Cardiac muscle cell (in vitro differentiated cells and primary cell): ENCODE data around the gene TLL2. TPM values are rescaled to one million over a fixed set of nuclear protein-coding genes. Genes with fewer than 3 reads are reported as not detected.

Source experiments
- DNase-seq, 2 donors: peaks; one replicate each; pipeline versions ENCODE4 v3.0.0 to v3.0.0-alpha.2; 2010 to 2017; ENCODE audit warnings: low read depth in 1 of 2, low spot score in 1 of 2
- H3K27ac ChIP-seq: fragments of 200-600 bp; sonication (generic); 2 replicates; pipeline ENCODE4 v1.5.1; 2016
- H3K27me3 ChIP-seq: fragments of 200-600 bp; sonication (generic); 2 replicates; pipeline ENCODE4 v1.6.0; 2016; ENCODE audit warnings: control low read depth
- H3K36me3 ChIP-seq: fragments of 200-600 bp; sonication (generic); 2 replicates; pipeline ENCODE4 v1.5.1; 2016; ENCODE audit warnings: control low read depth
- H3K4me1 ChIP-seq: fragments of 200-600 bp; sonication (generic); 2 replicates; pipeline ENCODE4 v1.8.1; 2017; ENCODE audit warnings: low read depth, mild to moderate bottlenecking, mixed run types
- H3K4me3 ChIP-seq: fragments of 200-600 bp; sonication (generic); 2 replicates; pipeline ENCODE4 v1.5.1; 2016; ENCODE audit warnings: mild to moderate bottlenecking
- H3K9me3 ChIP-seq: fragments of 200-600 bp; sonication (generic); 2 replicates; pipeline ENCODE4 v1.5.1; 2017; ENCODE audit warnings: low read depth, mild to moderate bottlenecking, control low read depth
- CTCF ChIP-seq: IDR thresholded peaks from 2 replicates; pipeline ENCODE4 v1.5.1; 2012; ENCODE audit warnings: low read depth, mild to moderate bottlenecking, low read length
- polyA plus RNA-seq: library from polyadenylated mRNA; unstranded; fragments of >200 nt; fragmentation: Nextera tagmentation; extraction: Ambion mirVana; gene quantifications from 2 replicates; pipeline ENCODE4 v1.2.1, GENCODE V29; 2016
- total RNA-seq: library from RNA; depleted of rRNA; stranded (reverse); fragments of >200 nt; gene quantifications from 2 replicates; pipeline ENCODE4 v1.2.3, GENCODE V29; 2016

Gene TLL2
- total and polyA plus RNA-seq, 2 experiments from 2014 or later, result 0.15 to 0.55 TPM

GRCh38 chr10:96505150-96506136 is 8.3 kb downstream of the TLL2 start:
- no peaks in the 10 kb centered on the region for H3K9me3 ChIP-seq
- no peaks in the 10 kb centered on the region for H3K36me3 ChIP-seq
- no peak overlapping the region for H3K27ac ChIP-seq
- no peak for DNase-seq
- no peak for TF ChIP-seq CTCF
- H3K4me3 ChIP-seq, result no peak overlapping the region
- no peaks in the 10 kb centered on the region for H3K4me1 ChIP-seq
- no peaks in the 10 kb centered on the region for H3K27me3 ChIP-seq

- DNase-seq, result no peak
- H3K9me3 ChIP-seq, result no peaks in the 10 kb centered on the region
- H3K27me3 ChIP-seq, result no peaks in the 10 kb centered on the region
- H3K27ac ChIP-seq, result no peak overlapping the region
- H3K4me3 ChIP-seq, result no peak overlapping the region
- H3K36me3 ChIP-seq, result no peaks in the 10 kb centered on the region
- H3K4me1 ChIP-seq, result no peaks in the 10 kb centered on the region
- no peak for TF ChIP-seq CTCF
Observed at GRCh38 chr10:96502561-96503282, 11.0 kb downstream of the TLL2 start.

GRCh38 chr10:96501985-96502384 is 11.7 kb downstream of the TLL2 start:
- DNase-seq, result no peak
- H3K4me1 ChIP-seq, result no peaks in the 10 kb centered on the region

DNA sequence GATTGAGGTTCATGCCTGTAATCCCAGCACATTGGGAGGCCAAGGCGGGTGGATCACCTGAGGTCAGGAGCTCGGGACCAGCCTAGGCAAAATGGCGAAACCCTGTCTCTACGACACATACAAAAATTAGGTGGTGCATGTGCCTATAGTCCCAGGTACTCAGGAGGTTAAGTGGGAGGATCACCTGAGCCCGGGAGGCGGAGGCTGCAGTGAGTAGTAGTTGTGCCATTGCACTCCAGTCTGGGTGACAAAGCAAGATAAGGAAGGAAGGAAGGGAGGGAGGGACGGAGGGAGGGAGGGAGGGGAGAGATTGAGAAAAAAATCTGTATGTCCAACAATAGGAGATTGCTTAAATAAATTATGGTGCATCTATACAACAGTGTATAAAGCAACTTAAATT is 13.2 kb downstream of the TLL2 start:
- Histone ChIP-seq H3K27ac (no peak overlapping the region), H3K9me3 (no peaks in the 10 kb centered on the region), H3K36me3 (no peaks in the 10 kb centered on the region), H3K4me3 (no peak overlapping the region), H3K4me1 (no peaks in the 10 kb centered on the region), H3K27me3 (no peaks in the 10 kb centered on the region)
- DNase-seq, result no peak
- no peak for TF ChIP-seq CTCF

More at GRCh38 chr10:96501985-96502384, 11.7 kb downstream of the TLL2 start:
- no peak for TF ChIP-seq CTCF
- Histone ChIP-seq H3K9me3 (no peaks in the 10 kb centered on the region), H3K36me3 (no peaks in the 10 kb centered on the region), H3K27ac (no peak overlapping the region), H3K4me3 (no peak overlapping the region), H3K27me3 (no peaks in the 10 kb centered on the region)

GRCh38 chr10:96500050-96500449 is 13.7 kb downstream of the TLL2 start:
- Histone ChIP-seq H3K4me3 (no peak overlapping the region), H3K9me3 (no peaks in the 10 kb centered on the region), H3K27ac (no peak overlapping the region), H3K27me3 (no peaks in the 10 kb centered on the region), H3K4me1 (no peaks in the 10 kb centered on the region), H3K36me3 (no peaks in the 10 kb centered on the region)
- DNase-seq, result no peak
- no peak for TF ChIP-seq CTCF
